GOT3 (cell line): Measurements from ENCODE around the gene ANKRD60.

Experiments used
- DNase-seq: peaks from one replicate; lab custom pipeline; 2025; ENCODE audit warnings: mixed read lengths; lab: John Stamatoyannopoulos, UW

The ANKRD60 gene

GRCh38 chr20:58194175-58194791, 34.2 kb downstream of the ANKRD60 start:
- DNase-seq = no peak

GRCh38 chr20:58192567-58192966, 35.9 kb downstream of the ANKRD60 start:
- no peak for DNase-seq

GRCh38 chr20:58192065-58192464, 36.4 kb downstream of the ANKRD60 start:
- no peak for DNase-seq

- DNase-seq = no peak
These were observed 39.9 kb downstream of the ANKRD60 start for GRCh38 chr20:58188527-58188926.

- DNase-seq = no peak
These were observed 43.5 kb downstream of the ANKRD60 start for GRCh38 chr20:58184984-58185383.

GRCh38 chr20:58184063-58184462, 44.4 kb downstream of the ANKRD60 start:
- no peak for DNase-seq

- DNase-seq = no peak
These were observed 45.8 kb downstream of the ANKRD60 start for GRCh38 chr20:58182521-58183140.

- no peak for DNase-seq
These were observed 48.9 kb downstream of the ANKRD60 start for GRCh38 chr20:58179432-58180099.

GRCh38 chr20:58179083-58179431, 49.4 kb downstream of the ANKRD60 start:
- no peak for DNase-seq

- no peak for DNase-seq
These were observed 50.7 kb downstream of the ANKRD60 start for GRCh38 chr20:58177799-58178198.

- DNase-seq = no peak
These were observed 52.6 kb downstream of the ANKRD60 start for GRCh38 chr20:58175836-58176235.

- no peak for DNase-seq
These were observed 53.0 kb downstream of the ANKRD60 start for GRCh38 chr20:58175425-58175824.

GRCh38 chr20:58174708-58175280, 53.7 kb downstream of the ANKRD60 start:
- no peak for DNase-seq

GRCh38 chr20:58173930-58174707, 54.3 kb downstream of the ANKRD60 start:
- DNase-seq = no peak

- DNase-seq = no peak
These were observed 55.4 kb downstream of the ANKRD60 start for GRCh38 chr20:58173091-58173490.

GRCh38 chr20:58171796-58172425, 56.5 kb downstream of the ANKRD60 start:
- no peak for DNase-seq

- DNase-seq = no peak
These were observed 59.0 kb downstream of the ANKRD60 start for GRCh38 chr20:58169450-58169849.

- DNase-seq = no peak
These were observed 59.6 kb downstream of the ANKRD60 start for GRCh38 chr20:58168843-58169242.

GRCh38 chr20:58167759-58168158, 60.7 kb downstream of the ANKRD60 start:
- DNase-seq = no peak
